Right forelimb (tissue), 1 donor: Measurements from ENCODE around the gene ACOXL.

Source experiments
- DNase-seq: peaks from one replicate; pipeline ENCODE4 v3.0.0-alpha.2; 2018

ACOXL gene

DNA sequence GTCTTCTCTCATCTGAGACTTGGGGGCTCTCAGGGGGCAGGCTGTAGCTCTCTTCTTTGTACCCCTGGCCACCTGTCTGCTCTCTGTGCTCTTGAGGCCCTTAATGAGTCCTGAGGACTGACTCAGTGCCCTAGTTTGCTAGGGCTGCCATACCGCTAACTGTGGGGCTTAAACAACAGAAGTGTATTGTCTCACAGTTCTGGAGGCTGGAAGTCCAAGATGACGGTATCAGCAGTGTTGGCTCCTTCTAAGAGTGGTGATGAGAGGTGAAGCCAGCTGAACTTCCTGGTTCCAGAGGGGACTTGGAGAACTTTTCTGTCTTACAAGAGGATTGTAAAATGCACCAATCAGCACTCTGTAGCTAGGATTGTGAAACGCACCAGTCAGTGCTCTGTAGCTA lies 67.0 kb downstream of the ACOXL start:
- DNase-seq: no peak

- DNase-seq: no peak
These were observed 68.4 kb downstream of the ACOXL start for GRCh38 chr2:110800611-110801402.

GRCh38 chr2:110802208-110802932 lies 70.0 kb downstream of the ACOXL start:
- no peak for DNase-seq

DNA sequence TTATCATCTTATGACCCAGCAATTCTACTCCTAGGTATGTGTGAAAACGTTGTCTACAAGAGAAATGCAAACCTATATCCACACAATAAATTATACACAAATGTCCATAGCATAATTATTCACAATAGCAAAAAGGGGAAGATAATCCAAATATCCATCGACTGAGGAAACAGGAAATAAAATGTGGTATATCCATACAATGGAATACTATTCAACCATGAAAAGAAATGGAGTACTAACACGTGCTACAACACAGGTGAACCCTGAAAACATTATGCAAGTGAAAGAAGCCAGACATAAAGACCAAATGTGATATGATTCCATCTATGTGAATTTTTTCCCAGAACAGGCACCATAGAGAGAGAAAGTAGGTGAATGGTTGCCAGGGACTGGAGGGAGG lies 72.1 kb downstream of the ACOXL start:
- no peak for DNase-seq

DNA sequence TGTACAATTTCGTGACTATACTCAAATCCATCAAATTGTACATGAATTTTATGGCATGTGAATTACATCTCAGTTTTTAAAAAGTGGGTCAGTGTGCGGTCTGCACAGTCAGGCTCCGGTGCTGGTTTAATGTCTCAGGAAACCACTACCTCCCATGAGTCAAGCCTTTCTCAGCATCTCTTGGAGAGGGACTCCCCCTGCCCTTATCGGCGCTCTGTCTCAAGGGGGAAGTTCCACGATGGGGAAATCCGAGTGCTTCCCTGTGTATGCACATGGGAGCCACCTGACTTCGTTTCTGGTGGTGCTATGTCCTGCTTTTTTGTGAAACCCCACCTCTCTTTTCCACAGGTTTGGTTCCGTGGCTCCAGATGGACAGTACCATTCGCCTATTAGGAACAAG lies 72.5 kb downstream of the ACOXL start:
- DNase-seq: no peak

- DNase-seq: no peak
These were observed 73.6 kb downstream of the ACOXL start for GRCh38 chr2:110805894-110806452.

GRCh38 chr2:110807522-110807921 lies 75.1 kb downstream of the ACOXL start:
- peak; percentile 80 for DNase-seq

DNA sequence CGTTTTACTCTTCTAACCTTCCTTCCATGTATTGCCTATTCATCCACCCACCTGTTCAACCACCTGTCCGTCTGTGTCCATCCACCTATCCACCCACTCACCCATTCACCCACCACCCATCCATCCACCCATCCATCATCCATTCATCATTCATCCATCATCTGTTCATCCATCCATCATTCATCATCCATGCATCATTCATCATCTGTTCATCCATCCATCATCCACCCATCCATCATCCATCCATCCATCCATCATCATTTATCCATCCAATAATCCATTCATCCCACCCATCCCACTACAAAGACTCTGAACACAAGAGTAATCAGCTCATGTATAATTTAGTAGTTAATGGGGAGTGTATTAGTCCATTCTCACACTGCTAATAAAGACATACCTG lies 78.0 kb downstream of the ACOXL start:
- DNase-seq: no peak

DNA sequence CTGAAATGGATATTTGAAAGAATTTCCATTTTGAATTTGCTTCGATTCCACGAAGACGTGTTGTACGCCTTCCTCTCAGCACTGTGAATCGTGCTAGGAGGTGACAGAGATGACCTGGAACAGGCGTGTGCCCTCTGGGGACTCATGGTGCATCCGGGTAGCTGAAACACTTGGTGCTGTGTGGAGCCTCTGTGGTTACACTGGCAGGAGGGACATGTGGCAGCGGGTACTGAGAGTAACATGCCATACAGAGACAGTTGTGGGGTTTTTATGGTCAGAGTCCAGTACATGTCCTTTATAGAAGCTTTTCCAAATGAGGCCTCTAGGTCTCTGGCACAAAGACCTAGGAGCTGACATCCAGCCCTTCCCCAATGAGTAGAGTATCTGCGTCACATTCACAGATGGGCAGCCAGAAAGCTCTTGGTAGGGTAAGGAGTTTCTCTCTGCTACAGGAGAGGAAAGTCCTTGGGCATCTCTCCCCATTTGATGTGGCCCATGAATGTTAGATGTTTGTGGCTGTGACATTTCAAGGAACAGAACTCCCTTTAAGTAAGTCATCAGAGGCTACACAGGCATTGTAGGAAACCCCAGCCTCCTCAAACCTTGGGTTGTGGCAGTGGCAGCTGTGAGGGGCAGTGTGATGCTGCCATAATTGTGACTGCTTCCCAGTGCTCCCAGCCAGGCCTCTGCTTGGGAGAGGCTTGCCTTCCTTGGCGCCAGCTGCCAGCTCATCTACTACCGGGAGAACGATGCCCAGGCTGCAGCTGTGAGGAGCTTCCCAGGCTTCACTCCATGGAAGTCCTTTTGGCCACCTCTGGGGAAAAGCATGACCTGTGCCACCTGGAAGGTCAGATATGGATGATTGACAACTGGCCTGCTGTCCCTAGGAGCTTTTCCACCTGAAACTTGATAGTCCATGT lies 80.6 kb downstream of the ACOXL start:
- no peak for DNase-seq

DNA sequence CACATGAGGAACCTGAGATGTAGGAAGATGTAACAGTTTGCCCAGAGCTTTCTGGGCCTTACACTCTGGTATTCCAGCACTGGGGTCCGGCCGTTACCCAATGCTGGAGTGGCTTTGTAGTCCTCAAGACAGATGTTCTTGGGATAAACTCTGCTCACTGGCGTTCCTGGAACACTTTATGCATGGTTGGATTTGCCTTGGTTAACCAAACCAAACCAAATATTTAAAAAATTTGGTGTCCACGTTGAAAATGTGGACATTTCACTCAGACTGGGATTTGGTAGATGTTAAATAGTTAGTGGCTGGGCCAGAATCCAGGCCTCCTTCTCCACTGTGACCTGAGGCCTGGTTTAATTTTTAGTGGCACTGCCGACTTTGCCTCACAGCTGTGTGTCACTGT lies 81.5 kb downstream of the ACOXL start:
- no peak for DNase-seq

DNA sequence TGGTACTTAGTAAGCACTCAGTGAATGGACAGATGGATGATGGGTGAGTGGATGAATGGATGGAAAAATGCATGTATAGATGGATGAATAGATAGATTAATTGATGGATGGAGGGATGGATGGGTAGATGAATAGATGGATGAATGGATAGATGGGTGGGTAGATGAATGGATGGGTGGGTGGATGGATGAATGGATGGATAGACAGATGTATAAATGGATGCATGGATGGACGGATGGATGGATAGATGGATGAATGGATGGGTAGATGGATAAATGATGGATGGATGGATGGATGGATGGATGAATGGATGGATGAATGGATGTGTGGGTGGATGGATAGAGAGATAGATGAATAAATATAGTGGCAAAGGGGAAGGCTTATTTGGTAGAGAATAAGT lies 83.6 kb downstream of the ACOXL start:
- DNase-seq: no peak

- DNase-seq: no peak
These were observed 84.3 kb downstream of the ACOXL start for GRCh38 chr2:110816404-110817365.

DNA sequence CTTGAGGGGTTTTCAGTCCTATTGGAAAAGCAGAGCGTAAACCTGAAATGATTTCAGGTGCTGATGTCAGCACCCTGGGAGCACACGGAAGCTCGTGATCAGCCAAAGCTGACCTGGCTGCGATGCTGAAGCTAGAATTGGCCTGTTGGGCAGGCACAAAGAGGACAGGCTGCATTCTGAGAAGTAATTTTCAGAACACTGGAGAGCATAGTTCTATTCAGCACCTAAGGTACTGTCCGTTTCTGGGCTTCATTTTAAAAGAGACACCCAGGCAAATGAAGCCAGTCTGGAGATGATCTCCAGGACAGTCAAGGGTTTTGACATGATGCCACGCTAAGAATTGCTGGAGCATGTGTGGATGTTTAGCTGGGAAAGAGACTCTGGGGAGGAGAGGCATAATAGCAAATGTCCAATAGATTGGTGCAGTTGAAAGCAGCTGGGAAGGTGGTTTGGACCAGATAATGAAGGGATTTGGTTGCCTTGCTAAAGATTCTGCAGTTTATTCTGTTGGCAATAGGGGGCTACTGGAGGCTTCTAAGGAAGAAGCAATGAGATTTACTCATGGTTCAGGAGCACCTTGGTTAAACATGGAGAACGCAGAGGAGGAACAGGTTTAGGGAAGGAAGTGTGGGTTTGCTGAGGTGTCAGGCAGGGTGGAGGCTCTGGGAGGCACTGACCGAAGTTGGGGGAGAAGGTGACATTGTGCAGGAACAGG lies 86.6 kb downstream of the ACOXL start:
- DNase-seq: no peak

DNA sequence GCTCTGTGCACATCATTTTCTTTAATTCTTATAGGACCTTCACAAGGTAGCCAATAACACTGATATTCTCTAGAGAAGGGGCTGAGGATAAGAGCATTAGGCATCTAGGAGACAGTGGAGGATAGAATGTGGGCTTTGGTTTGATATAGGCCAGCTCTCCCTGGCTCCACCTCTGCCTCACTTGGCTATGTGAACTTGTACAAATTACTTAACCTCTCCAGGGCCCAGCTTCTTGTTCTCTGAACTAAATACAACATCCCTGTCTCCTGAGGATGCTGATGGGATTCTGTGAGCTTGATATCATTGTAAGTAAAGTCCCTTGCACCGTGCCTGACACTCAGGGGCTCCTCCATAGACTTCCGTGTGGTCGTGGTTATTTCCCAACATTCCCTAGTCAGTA lies 87.3 kb downstream of the ACOXL start:
- DNase-seq: no peak

DNA sequence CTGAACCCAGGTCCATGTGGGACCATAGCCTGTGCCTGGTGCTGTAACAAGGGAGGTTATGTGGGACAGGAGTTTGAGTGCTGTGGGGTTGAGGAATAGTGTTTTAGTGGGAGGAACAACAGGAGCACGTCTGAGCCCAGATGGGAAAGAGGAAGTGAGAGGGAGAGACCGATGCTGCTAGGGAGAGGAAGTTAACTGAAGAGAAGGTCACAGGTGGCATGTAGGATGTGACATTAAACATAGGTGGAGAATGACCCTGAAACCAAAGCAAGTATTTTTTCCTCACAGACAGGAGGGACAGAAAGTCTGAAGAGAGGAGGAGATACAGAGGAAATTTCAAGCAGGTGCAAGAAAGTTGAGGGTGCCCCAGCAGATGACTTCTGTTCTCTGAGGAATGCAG lies 87.8 kb downstream of the ACOXL start:
- DNase-seq: no peak

- DNase-seq: no peak
These were observed 90.8 kb downstream of the ACOXL start for GRCh38 chr2:110823165-110823564.

- DNase-seq: no peak
These were observed 95.1 kb downstream of the ACOXL start for GRCh38 chr2:110827511-110827910.

DNA sequence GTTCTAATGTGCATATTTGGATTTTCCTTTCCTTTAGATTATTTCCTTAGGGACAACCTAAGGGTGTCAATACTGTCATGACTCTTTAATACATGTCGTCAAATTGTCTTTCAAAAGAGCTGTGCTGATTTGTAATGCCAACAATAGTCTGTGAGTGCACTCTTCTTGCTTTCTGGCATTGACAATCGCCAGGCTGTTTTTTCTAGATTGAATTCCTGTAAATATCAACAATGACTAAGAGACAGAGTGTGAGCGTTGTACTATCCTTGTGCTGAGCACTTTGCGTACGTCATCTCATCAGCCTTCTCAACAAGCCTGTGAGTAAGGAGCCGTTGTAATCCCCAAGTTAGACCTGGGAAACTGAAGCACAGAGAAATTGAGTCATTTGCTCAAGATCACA lies 96.0 kb downstream of the ACOXL start:
- no peak for DNase-seq

- no peak for DNase-seq
These were observed 97.2 kb downstream of the ACOXL start for GRCh38 chr2:110829413-110830146.

DNA sequence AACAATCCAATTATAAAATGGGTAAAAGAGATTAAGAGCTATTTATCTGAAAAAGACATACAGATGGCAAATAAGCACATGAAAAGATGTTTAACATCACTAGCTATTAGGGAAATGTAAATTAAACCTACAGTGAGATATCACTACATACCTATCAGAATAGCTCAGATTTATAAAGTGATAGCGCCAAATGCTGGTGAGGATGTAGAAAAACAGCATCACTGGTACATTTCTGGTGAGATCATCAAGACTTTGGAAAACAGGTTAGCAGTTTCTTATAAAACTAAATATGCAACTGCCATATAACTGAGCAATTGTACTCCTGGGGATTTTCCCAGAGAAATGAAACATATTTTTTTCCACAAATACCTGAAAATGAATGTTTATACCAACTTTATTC lies 100.4 kb downstream of the ACOXL start:
- DNase-seq: no peak
